A549 (cell line): ENCODE data around the gene CARNS1. TPM values are rescaled to one million over a fixed set of nuclear protein-coding genes. Genes with fewer than 3 reads are reported as not detected.

Experiments used
- ATOH8 ChIP-seq: fragments of 250-450 bp; sonication (Bioruptor Pico); IDR thresholded peaks from 2 replicates; pipeline ENCODE4 v1.5.0; 2020; ENCODE audit warnings: low read depth, mild to moderate bottlenecking, moderate library complexity
- BHLHE40 ChIP-seq: IDR thresholded peaks from 2 replicates; pipeline ENCODE4 v1.6.1; 2012; ENCODE audit warnings: low read depth, low read length, inconsistent platforms
- CBX2 ChIP-seq: fragments of 200-600 bp; sonication (generic); IDR thresholded peaks from 2 replicates; pipeline ENCODE4 v1.6.1; 2016; ENCODE audit warnings: low read depth, mild to moderate bottlenecking, borderline replicate concordance
- CBX8 ChIP-seq: fragments of 200-600 bp; sonication (generic); IDR thresholded peaks from 2 replicates; pipeline ENCODE4 v1.6.1; 2016
- CEBPB ChIP-seq, 2 experiments: fragments of >200 bp in 1 of 2; sonication (Bioruptor Twin) in 1 of 2; formaldehyde crosslinking in 1 of 2; IDR thresholded peaks; 2 replicates each; pipeline ENCODE4 v1.6.1; 2012 to 2016
- CHD2 ChIP-seq: fragments of 150-350 bp; IDR thresholded peaks from 2 replicates; pipeline ENCODE4 v1.6.1; 2014; ENCODE audit warnings: low read length; ENCODE audit not compliant: partially characterized antibody
- CTCF ChIP-seq: fragments of >200 bp; sonication (Bioruptor Twin); formaldehyde crosslinking; IDR thresholded peaks from 3 replicates; pipeline ENCODE4 v1.5.1; 2016
- EHF ChIP-seq: fragments of 250-450 bp; sonication (Bioruptor Pico); IDR thresholded peaks from 2 replicates; pipeline ENCODE4 v1.5.0; 2020; ENCODE audit warnings: mild to moderate bottlenecking
- ELK1 ChIP-seq: fragments of 150-350 bp; IDR thresholded peaks from 2 replicates; pipeline ENCODE4 v1.6.1; 2014; ENCODE audit warnings: low read depth, mild to moderate bottlenecking, low read length
- EP300 ChIP-seq, 2 experiments: fragments of >200 bp; sonication (Bioruptor Twin); formaldehyde crosslinking; IDR thresholded peaks; 2 replicates in 1 of 2; 3 replicates in 1 of 2; pipeline ENCODE4 v1.6.1; 2016 to 2017
- ESRRA ChIP-seq: fragments of 150-350 bp; IDR thresholded peaks from 2 replicates; pipeline ENCODE4 v1.6.1; 2014; ENCODE audit warnings: mild to moderate bottlenecking, low read length, borderline replicate concordance
- FOSB ChIP-seq: fragments of 250-450 bp; sonication (Bioruptor Pico); IDR thresholded peaks from 2 replicates; pipeline ENCODE4 v1.5.0; 2020; ENCODE audit warnings: mild to moderate bottlenecking, moderate library complexity
- FOXS1 ChIP-seq: fragments of 250-450 bp; sonication (Bioruptor Pico); IDR thresholded peaks from 2 replicates; pipeline ENCODE4 v1.5.0; 2020; ENCODE audit warnings: mild to moderate bottlenecking, moderate library complexity
- HDAC2 ChIP-seq: fragments of 200-600 bp; sonication (generic); IDR thresholded peaks from 2 replicates; pipeline ENCODE4 v1.6.1; 2016
- HEYL ChIP-seq: fragments of 250-450 bp; sonication (Bioruptor Pico); IDR thresholded peaks from 2 replicates; pipeline ENCODE4 v1.8.0; 2021; ENCODE audit warnings: mild to moderate bottlenecking, moderate library complexity
- HMGXB4 ChIP-seq: fragments of 250-450 bp; sonication (Bioruptor Pico); IDR thresholded peaks from 2 replicates; pipeline ENCODE4 v1.5.0; 2021; ENCODE audit warnings: mild to moderate bottlenecking, moderate library complexity, borderline replicate concordance
- HOXA7 ChIP-seq: fragments of 250-450 bp; sonication (Bioruptor Pico); IDR thresholded peaks from 2 replicates; pipeline ENCODE4 v1.5.0; 2020; ENCODE audit warnings: mild to moderate bottlenecking, moderate library complexity
- HOXB5 ChIP-seq: fragments of 250-450 bp; sonication (Bioruptor Pico); IDR thresholded peaks from 2 replicates; pipeline ENCODE4 v1.5.0; 2020; ENCODE audit warnings: mild to moderate bottlenecking, moderate library complexity
- JUN ChIP-seq, 2 experiments: fragments of >200 bp; sonication (Bioruptor Twin); formaldehyde crosslinking; IDR thresholded peaks; 2 replicates in 1 of 2; 3 replicates in 1 of 2; pipeline ENCODE4 v1.6.1; 2016 to 2017
- KDM1A ChIP-seq: fragments of 200-600 bp; sonication (generic); IDR thresholded peaks from 2 replicates; pipeline ENCODE4 v1.6.1; 2016; ENCODE audit warnings: low read depth, mild to moderate bottlenecking
- MAFK ChIP-seq: fragments of 450-650 bp; IDR thresholded peaks from 2 replicates; pipeline ENCODE4 v1.6.1; 2014; ENCODE audit not compliant: partially characterized antibody
- MAX ChIP-seq: IDR thresholded peaks from 2 replicates; pipeline ENCODE4 v1.6.1; 2012
- MAZ ChIP-seq: fragments of 150-350 bp; IDR thresholded peaks from 2 replicates; pipeline ENCODE4 v1.6.1; 2014; ENCODE audit warnings: antibody characterized with exemption, low read depth, low read length, borderline replicate concordance
- MYC ChIP-seq: IDR thresholded peaks from 2 replicates; pipeline ENCODE4 v1.6.1; 2012; ENCODE audit warnings: mild to moderate bottlenecking, inconsistent platforms, low read length, improper control_type of control experiment, borderline replicate concordance
- NPAS2 ChIP-seq: fragments of 250-450 bp; sonication (Bioruptor Pico); IDR thresholded peaks from 2 replicates; pipeline ENCODE4 v1.8.0; 2022; ENCODE audit warnings: mild to moderate bottlenecking, moderate library complexity, borderline replicate concordance
- NR3C1 ChIP-seq: fragments of >200 bp; sonication (Bioruptor Twin); formaldehyde crosslinking; IDR thresholded peaks from 3 replicates; pipeline ENCODE4 v1.6.1; 2017
- RARB ChIP-seq: fragments of 250-450 bp; sonication (Bioruptor Pico); IDR thresholded peaks from 2 replicates; pipeline ENCODE4 v1.8.0; 2021; ENCODE audit warnings: mild to moderate bottlenecking, moderate library complexity
- RCOR1 ChIP-seq: fragments of 150-350 bp; IDR thresholded peaks from 2 replicates; pipeline ENCODE4 v1.6.1; 2014; ENCODE audit warnings: antibody characterized with exemption, low read length, low read depth
- RFX5 ChIP-seq: fragments of 450-650 bp; IDR thresholded peaks from 2 replicates; pipeline ENCODE4 v1.7.1; 2014; ENCODE audit warnings: antibody characterized with exemption, mild to moderate bottlenecking, moderate library complexity
- RNF2 ChIP-seq: fragments of 200-600 bp; sonication (generic); IDR thresholded peaks from 2 replicates; pipeline ENCODE4 v1.6.1; 2016; ENCODE audit warnings: low read depth, mild to moderate bottlenecking, antibody characterized with exemption, moderate library complexity, borderline replicate concordance
- SREBF2 ChIP-seq: fragments of 450-650 bp; IDR thresholded peaks from 2 replicates; pipeline ENCODE4 v1.6.1; 2014; ENCODE audit warnings: mild to moderate bottlenecking, moderate library complexity
- TP53 ChIP-seq: fragments of 250-450 bp; sonication (Bioruptor Pico); IDR thresholded peaks from 2 replicates; pipeline ENCODE4 v1.5.0; 2021; ENCODE audit warnings: mild to moderate bottlenecking, moderate library complexity
- USF2 ChIP-seq: fragments of 450-650 bp; IDR thresholded peaks from 2 replicates; pipeline ENCODE4 v1.6.1; 2014; ENCODE audit warnings: antibody characterized with exemption
- ZC3H11A ChIP-seq: fragments of 450-650 bp; IDR thresholded peaks from 2 replicates; pipeline ENCODE4 v1.6.1; 2014; ENCODE audit warnings: antibody characterized with exemption, mild to moderate bottlenecking
- ZNF302 ChIP-seq: fragments of 250-450 bp; sonication (Bioruptor Pico); IDR thresholded peaks from 2 replicates; pipeline ENCODE4 v1.9.0; 2021; ENCODE audit warnings: inconsistent platforms, mild to moderate bottlenecking, moderate library complexity
- ZSCAN20 ChIP-seq: fragments of 250-450 bp; sonication (Bioruptor Pico); IDR thresholded peaks from 2 replicates; pipeline ENCODE4 v1.8.0; 2022; ENCODE audit warnings: mild to moderate bottlenecking, moderate library complexity
- polyA plus RNA-seq, 4 experiments: library from polyadenylated mRNA; depleted of rRNA in 3 of 4; stranded (reverse); fragments of >200 nt; fragmentation: RNase III in 1 of 4; extraction: RNeasy Plus Mini Kit Qiagen cat#74134 plus additional on column Dnase treatment in 1 of 4; gene quantifications; 2 replicates in 3 of 4; 3 replicates in 1 of 4; pipeline ENCODE4 v1.2.3, GENCODE V29; 2011 to 2017

Gene CARNS1
- polyA plus RNA-seq, 2 of the 4 experiments (the other 2 are of a cell fraction): 0.08 to 0.10 TPM

GRCh38 chr11:67373648-67374570, 41.6 kb upstream of the CARNS1 start (continued):
- TF ChIP-seq ELK1 (no peak), HOXA7 (CRISPR knock-in tag) (peak; percentile 96), USF2 (peak; percentile 39), ESRRA (no peak), KDM1A (no peak), SREBF2 (no peak), CBX2 (no peak), MAFK (peak; percentile 99), MAZ (peak; percentile 99), CEBPB (IDR thresholded peaks at IDR 0.05) (peak; percentile 76 to 96), RNF2 (no peak), HOXB5 (CRISPR knock-in tag) (no peak; the same call in 1 of the 2 replicates), ZNF302 (CRISPR knock-in tag) (no peak), NPAS2 (CRISPR knock-in tag) (peak; percentile 63), HMGXB4 (no peak), RFX5 (0 out of 2 replicates have a peak, but pooled peaks have one; percentile 46), RARB (CRISPR knock-in tag) (peak; percentile 82; the same call in 1 of the 2 replicates), MAX (peak; percentile 91), JUN (IDR thresholded peaks at IDR 0.05) (peak; percentile 92 to 96), RCOR1 (no peak), FOXS1 (CRISPR knock-in tag) (0 out of 2 replicates have a peak, but pooled peaks have one; percentile 57), CHD2 (no peak), ZSCAN20 (CRISPR knock-in tag) (no peak), ZC3H11A (no peak), FOSB (CRISPR knock-in tag) (peak; percentile 96), NR3C1 (no peak), TP53 (CRISPR knock-in tag) (peak; percentile 93), BHLHE40 (peak; percentile 79), CTCF (peak; percentile 29), EHF (CRISPR knock-in tag) (0 out of 2 replicates have a peak, but pooled peaks have one; percentile 63), MYC (peak; percentile 49), CBX8 (no peak), ATOH8 (CRISPR knock-in tag) (peak; percentile 16; the same call in 1 of the 2 replicates), HDAC2 (no peak), HEYL (no peak), EP300 (IDR thresholded peaks at IDR 0.05) (peak; percentile 87 to 93; a peak in 4 of 5 replicates)
